Colonic mucosa (tissue), 4 donors: Measurements from ENCODE around the gene PIP4K2A. TPM values are rescaled to one million over a fixed set of nuclear protein-coding genes. Genes with fewer than 3 reads are reported as not detected.

Experiments used
- DNase-seq: peaks from one replicate; pipeline ENCODE4 v3.0.0-alpha.2; 2020
- H3K27ac ChIP-seq: fragments of 200-600 bp; one replicate; pipeline ENCODE4 v1.8.0; 2021
- H3K27me3 ChIP-seq: fragments of 200-600 bp; one replicate; pipeline ENCODE4 v1.8.0; 2021
- H3K36me3 ChIP-seq: fragments of 200-600 bp; one replicate; pipeline ENCODE4 v1.8.0; 2021
- H3K4me1 ChIP-seq: fragments of 200-600 bp; one replicate; pipeline ENCODE4 v1.8.0; 2021; ENCODE audit warnings: mild to moderate bottlenecking
- H3K4me3 ChIP-seq: fragments of 200-600 bp; one replicate; pipeline ENCODE4 v1.8.0; 2021
- H3K9ac ChIP-seq, 2 donors: one replicate each; pipeline ENCODE4 v1.7.0; 2013; ENCODE audit warnings: control low read depth in 2 of 2, low read depth in 2 of 2, low read length in 2 of 2
- H3K9me3 ChIP-seq: fragments of 200-600 bp; one replicate; pipeline ENCODE4 v1.8.0; 2021
- intact Hi-C: fragments of 100-400 bp; cut with DNase I; formaldehyde crosslinking; loops from one replicate; pipeline ENCODE4 v1.14.1; 2022
- total RNA-seq, 2 donors: library from RNA; stranded (reverse); fragmentation: NEBNext Ultra II Directional in 1 of 2; extraction: Animal tissue kit (Norgen Biotek cat#: 25700) in 1 of 2; gene quantifications; one replicate each; pipeline ENCODE4 v1.2.1, GENCODE V29; 2021
- TF ChIP-seq, protein P1 (sequence below): fragments of 200-600 bp; IDR thresholded peaks from one replicate; pipeline ENCODE4 v1.8.0; 2022; ENCODE audit warnings: antibody characterized with exemption, mild to moderate bottlenecking
- donor health status: healthy.
- donor health status: DM: no; HTN: no; CAD: no.
- donor health status: DM: no; HTN: no; CAD: no.

PIP4K2A gene
- total RNA-seq, 2 donors from 2014 or later: 12.1 to 14.9 TPM

DNA sequence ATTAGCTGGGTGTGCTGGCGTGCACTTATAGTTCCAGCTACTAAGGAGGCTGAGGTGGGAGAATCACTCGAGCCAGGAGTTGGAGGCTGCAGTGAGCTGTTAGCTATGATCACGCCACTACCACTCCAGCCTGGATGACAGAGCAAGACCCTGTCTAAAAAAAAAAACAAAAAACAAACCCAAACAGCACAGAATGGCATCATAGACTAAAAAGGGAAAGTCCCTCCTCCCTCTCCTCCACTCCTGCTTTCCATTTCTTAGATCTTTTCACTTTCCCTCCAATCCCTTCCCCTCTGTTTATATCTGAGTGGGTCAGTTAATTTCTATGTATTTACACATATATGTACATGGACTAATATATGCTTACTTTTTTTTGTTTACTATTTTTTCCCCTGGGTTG lies 10.4 kb upstream of the PIP4K2A start:
- TF ChIP-seq, protein P1, sequence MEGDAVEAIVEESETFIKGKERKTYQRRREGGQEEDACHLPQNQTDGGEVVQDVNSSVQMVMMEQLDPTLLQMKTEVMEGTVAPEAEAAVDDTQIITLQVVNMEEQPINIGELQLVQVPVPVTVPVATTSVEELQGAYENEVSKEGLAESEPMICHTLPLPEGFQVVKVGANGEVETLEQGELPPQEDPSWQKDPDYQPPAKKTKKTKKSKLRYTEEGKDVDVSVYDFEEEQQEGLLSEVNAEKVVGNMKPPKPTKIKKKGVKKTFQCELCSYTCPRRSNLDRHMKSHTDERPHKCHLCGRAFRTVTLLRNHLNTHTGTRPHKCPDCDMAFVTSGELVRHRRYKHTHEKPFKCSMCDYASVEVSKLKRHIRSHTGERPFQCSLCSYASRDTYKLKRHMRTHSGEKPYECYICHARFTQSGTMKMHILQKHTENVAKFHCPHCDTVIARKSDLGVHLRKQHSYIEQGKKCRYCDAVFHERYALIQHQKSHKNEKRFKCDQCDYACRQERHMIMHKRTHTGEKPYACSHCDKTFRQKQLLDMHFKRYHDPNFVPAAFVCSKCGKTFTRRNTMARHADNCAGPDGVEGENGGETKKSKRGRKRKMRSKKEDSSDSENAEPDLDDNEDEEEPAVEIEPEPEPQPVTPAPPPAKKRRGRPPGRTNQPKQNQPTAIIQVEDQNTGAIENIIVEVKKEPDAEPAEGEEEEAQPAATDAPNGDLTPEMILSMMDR: no peak
- H3K9ac ChIP-seq: no peak overlapping the region
- H3K27me3 ChIP-seq: no peaks in the 10 kb centered on the region
- no peak overlapping the region for H3K27ac ChIP-seq
- intact Hi-C loops: no loop called here
- no peak for DNase-seq
- no peaks in the 10 kb centered on the region for H3K36me3 ChIP-seq
- H3K9me3 ChIP-seq: no peaks in the 10 kb centered on the region
- no peak overlapping the region for H3K4me3 ChIP-seq
- H3K4me1 ChIP-seq: no peaks in the 10 kb centered on the region

DNA sequence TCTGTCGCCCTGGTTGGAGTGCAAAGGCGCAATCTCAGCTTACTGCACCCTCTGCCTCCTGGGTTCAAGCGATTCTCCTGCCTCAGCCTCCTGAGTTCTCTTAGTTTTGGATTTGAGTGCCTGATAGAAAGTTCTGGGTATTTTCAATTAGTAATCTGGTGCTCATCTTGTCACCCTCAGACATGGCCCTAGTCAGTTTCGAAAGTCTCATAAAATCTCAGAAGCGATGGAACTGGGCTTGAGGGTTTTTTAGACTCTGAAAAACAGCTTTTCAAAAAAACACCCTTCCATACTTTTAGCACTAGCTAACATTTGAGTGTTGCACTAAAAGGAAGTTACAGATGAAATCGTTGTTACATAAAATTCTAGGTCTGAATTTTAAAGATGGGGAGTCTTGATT lies 9.4 kb upstream of the PIP4K2A start:
- intact Hi-C loops: no loop called here
- H3K9ac ChIP-seq: no peak overlapping the region
- no peak overlapping the region for H3K27ac ChIP-seq
- TF ChIP-seq, protein P1: no peak
- DNase-seq: no peak
- H3K27me3 ChIP-seq: no peaks in the 10 kb centered on the region
- no peaks in the 10 kb centered on the region for H3K36me3 ChIP-seq
- no peak overlapping the region for H3K4me3 ChIP-seq
- no peaks in the 10 kb centered on the region for H3K4me1 ChIP-seq
- H3K9me3 ChIP-seq: no peaks in the 10 kb centered on the region

DNA sequence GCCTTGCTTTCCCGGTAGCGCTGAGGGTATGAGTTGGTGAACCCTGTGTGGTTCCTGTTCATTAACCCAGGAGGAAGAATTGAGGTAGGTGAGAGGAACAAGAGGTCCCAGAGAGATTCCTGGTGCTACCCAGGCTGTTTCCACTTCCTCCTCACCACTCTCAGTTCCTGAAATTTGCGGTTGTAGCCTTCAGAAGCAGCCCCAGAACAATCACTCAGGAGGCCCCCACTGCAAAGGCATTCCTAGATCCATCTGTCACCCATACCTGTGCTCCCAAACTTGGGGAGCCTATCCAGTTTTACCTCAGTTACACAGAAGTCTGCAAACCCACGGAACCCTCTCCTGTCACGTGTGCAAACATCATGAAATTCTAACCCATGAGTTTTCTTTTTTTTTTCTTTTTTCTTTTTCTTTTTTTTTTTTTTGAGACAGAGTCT lies 9.0 kb upstream of the PIP4K2A start:
- TF ChIP-seq, protein P1: no peak
- H3K4me3 ChIP-seq: no peak overlapping the region
- intact Hi-C loops: no loop called here
- no peaks in the 10 kb centered on the region for H3K27me3 ChIP-seq
- H3K36me3 ChIP-seq: no peaks in the 10 kb centered on the region
- H3K9ac ChIP-seq: no peak overlapping the region
- no peak for DNase-seq
- no peaks in the 10 kb centered on the region for H3K4me1 ChIP-seq
- no peak overlapping the region for H3K27ac ChIP-seq
- H3K9me3 ChIP-seq: no peaks in the 10 kb centered on the region

DNA sequence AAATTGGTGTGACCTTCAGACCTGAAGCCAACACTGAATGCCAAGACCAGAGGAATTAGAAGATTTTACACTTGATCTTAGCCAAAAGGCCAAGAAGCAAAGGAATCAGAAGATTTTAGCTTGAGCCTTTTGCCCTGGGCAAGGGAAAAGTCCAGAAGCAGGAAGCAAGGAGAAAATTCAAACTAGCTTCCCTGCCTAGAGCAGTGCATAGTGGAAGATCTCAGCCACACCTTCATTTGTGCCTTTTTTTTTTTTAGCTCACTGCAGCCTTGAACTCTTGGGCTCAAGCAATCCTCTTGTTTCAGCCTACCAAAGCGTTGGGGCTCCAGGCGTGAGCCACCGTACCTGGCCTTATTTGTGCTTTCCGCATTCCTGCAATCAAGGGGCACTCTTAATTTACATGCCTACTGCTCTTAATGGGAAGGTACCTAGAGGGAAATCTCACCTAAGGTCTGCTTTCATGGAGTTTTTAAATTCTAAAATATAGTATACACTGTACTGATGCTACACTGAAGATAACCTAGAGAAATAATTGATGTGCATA lies 8.3 kb upstream of the PIP4K2A start:
- intact Hi-C loops: no loop called here
- no peaks in the 10 kb centered on the region for H3K9me3 ChIP-seq
- H3K4me1 ChIP-seq: no peaks in the 10 kb centered on the region
- DNase-seq: no peak
- TF ChIP-seq, protein P1: no peak
- H3K4me3 ChIP-seq: no peak overlapping the region
- H3K9ac ChIP-seq: no peak overlapping the region
- H3K27ac ChIP-seq: no peak overlapping the region
- H3K27me3 ChIP-seq: no peaks in the 10 kb centered on the region
- no peaks in the 10 kb centered on the region for H3K36me3 ChIP-seq

DNA sequence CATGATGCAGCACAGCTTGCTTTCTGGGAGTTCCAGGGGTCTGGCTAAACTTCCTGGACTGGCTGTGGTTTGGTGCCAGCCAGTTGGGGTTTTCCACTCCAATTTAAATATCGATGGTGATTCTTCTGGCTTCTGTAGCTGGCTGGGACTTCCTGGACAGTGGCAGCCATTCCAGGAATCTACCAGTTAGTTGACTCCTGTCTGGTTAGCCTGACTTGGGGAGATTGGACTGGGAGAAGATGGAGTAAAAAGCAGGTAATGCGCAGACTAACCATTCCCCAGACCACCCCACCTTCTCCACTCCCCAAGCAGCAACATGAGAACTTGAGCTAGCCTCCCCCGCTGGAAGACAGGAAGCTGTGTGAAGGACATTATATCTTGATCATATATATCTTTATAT lies 6.3 kb upstream of the PIP4K2A start:
- DNase-seq: no peak
- intact Hi-C loops: no loop called here
- Histone ChIP-seq H3K9me3 (no peaks in the 10 kb centered on the region), H3K36me3 (no peaks in the 10 kb centered on the region), H3K27me3 (no peaks in the 10 kb centered on the region), H3K4me3 (no peak overlapping the region), H3K4me1 (no peaks in the 10 kb centered on the region), H3K27ac (no peak overlapping the region), H3K9ac (no peak overlapping the region)
- TF ChIP-seq, protein P1: no peak
